AG08396 (cell line): ENCODE results near the gene SMIM22.
"Not testable (repeated sequence)": the region's sequence is repeated elsewhere in the genome, so short reads cannot be mapped to it uniquely, and the experiment has no call there.

Experiments used
- DNase-seq: peaks from one replicate; pipeline ENCODE4 v3.0.0; 2012; ENCODE audit warnings: low spot score, mixed read lengths

SMIM22 gene

GRCh38 chr16:4768549-4769305, 26.4 kb upstream of the SMIM22 start:
- DNase-seq = peak; percentile 98

DNA sequence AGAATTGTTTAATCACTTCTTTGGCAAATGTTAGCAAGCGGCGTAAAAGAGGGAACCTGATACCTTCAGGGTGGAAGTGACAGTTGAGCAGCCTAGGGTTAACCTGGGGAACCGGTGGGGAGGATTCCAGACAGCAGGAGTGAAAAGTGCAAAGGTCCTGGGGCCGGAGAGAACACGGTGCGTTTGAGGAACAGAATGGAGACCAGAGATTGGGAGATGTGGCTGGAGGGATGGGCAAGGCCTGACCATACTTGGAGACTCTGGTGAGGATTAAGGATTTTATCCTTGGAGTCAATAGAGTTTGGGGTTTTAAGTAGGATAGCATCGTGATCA, 25.9 kb upstream of the SMIM22 start:
- DNase-seq = no peak

- DNase-seq = no peak
Observed at GRCh38 chr16:4771646-4772045, 23.5 kb upstream of the SMIM22 start.

DNA sequence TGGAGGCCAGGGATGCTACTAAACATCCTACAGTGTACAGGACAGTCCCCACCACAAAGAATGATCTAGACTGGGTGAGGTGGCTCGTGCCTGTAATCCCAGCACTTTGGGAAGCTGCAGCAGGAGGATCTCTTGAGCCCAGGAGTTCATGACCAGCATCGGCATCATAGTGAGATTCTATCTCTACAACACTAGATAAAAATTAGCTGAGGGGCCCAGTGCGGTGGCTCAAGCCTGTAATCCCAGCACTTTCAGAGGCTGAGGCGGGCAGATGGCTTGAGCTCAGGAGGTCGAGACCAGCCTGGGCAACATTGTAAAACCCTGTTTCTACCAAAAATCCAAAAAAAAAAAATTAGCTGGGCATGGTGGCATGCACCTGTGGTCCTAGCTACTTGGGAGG, 22.8 kb upstream of the SMIM22 start:
- DNase-seq = no peak

DNA sequence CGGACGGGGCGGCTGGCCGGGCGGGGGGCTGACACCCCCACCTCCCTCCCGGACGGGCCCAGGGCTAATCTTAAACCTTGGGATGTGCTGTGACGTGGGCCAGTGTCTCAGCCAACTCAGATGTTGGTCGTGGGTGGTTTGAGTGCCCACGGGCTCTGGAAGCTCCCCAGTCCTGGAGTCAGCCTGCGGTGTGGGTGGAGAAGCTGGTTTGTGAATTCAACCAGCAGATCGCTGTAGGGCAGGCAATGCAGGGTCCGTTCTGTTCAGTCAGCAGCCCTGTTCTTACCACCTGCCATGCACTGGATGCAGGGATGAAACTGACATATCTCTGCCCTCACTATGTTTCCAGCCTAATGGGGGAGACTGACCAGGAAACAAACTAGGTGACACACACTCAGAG, 20.2 kb upstream of the SMIM22 start:
- DNase-seq = no peak

GRCh38 chr16:4776141-4776705, 18.9 kb upstream of the SMIM22 start:
- no peak for DNase-seq

DNA sequence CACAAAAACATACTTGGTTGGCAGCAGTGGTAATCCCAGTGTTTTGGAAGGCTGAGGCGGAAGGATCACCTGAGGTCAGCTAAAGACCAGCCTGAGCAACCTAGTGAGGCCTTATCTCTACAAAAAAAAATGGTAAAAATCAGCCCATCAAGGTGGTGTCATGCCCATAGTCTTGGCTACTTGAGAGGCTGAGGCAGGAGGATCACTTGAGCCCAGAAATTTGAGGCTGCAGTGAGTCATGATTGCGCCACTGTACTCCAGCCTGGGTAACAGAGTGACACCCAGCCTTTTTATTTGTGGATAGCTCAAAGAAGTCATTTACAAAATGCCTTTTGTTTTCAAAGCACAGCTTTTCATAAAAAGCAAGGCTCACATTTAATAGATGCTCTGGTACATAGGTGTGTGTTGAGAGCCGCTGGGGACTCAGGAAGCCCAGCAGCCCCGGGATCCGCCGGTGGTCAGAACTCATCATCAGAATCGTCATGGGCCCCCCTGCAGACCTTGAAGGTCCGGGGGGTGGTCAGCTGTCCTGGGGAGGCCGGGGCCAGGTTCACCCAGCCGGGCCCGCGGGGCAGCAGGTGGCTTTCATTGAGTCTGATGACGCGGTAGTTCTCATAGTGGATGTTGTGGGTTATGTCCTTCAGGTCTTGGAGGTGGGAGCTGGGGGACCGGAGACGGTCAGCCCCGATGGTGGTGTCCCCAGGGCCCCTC, 17.7 kb upstream of the SMIM22 start:
- no peak for DNase-seq

DNA sequence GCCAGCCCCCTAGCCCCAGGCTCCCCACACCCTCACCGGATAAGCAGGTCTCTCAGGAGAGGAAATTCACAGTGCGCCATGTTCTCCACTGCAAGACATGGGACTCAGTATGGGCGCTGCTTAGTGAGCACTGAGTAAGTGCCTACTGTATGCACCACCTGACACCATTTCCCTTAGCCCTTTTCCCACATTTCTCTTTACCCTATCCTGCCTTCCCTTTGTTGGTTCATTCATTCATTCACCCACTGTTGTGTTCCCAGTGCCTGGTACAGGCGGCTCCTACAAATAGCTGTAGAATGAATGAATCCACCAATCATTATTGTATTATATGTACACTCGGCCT, 17.1 kb upstream of the SMIM22 start:
- DNase-seq = no peak

DNA sequence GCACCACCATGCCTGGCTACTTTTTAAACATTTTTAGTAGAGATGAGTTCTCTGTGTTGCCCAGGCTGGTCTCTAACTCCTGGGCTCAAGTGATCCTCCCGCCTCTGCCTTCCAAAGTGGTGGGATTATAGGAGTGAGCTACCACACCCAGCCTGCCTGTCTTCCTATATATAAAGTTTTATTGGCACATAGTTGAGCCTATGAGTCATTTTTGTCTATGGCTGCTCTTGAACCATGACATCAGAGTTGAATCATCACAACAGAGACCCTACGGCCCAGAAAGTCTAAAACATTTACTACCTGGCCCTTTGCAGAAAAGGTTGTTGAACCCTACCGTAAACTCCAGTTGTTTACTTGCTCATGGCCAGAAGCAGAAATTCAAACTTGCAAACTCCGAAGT, 14.9 kb upstream of the SMIM22 start:
- DNase-seq = no peak

GRCh38 chr16:4783251-4783950, 11.8 kb upstream of the SMIM22 start:
- no peak for DNase-seq

DNA sequence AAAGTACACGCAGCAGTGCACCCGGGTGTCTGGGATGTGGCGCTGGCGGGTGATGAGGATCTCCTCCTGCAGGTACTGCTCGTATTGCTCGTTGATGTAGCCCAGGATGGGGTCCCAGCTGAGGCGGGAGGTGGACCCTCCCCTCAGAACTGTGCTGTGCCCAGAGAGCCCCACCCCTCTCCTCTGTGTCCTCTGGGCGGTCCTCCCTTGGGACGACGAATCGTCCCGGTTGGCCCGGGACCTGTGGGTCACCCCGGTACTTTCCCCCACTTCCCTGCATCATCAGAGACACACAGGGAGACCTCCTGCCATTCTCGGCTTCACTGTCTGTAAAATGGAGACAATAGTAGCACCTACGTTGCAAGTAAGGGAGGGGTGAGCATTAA, 11.2 kb upstream of the SMIM22 start:
- no peak for DNase-seq

DNA sequence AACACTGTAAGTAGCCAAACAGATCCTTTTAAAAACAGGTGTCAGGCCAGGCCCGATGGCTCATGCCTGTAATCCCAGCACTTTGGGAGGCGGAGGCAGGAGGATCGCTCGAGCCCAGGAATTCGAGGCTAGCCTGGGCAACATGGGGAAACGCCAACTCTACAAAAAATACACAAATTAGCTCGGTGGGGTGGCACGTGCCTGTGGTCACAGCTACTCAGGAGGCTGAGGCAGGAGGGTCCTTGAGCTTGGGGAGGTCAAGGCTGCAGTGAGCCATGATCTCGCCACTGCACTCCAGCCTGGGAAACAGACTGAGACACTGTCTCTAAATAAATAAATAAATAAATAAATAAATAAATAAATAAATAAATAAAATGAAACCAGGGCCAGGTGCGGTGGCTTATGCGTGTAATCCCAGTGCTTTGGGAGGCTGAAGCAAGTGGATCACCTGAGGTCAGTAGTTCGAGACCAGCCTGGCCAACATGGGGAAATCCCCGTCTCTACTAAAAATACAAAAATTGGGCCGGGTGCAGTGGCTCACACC, 10.7 kb upstream of the SMIM22 start:
- not testable (repeated sequence) for DNase-seq

DNA sequence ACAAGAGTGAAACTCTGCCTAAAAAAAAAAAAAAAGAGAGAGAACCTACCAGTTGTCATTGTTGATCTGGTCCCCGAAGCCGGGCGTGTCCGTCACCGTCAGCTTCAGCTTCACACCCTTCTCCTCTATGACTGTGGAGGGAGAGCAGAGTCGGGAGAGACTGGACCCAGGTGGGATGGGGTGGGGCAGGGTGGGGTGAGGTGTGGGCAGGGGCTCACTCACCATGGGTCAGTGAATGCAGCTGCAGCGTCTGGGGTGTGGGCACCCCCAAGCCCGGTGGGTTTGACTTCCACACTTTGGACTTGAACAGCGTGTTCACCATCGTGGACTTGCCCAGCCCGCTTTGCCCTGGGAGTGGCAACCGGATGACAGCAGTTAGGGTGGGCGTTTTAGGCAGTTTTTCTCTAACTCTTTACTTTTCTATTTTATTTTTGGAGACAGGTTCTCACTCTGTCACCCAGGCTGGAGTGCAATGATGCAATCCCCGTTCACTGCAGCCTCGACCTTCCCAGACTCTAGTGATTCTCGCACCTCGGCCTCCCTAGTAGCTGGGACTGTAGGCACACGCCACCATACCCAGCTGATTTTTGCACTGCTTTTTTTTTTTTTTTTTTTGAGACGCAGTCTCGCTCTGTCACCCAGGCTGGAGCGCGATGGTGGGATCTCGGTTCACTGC, 9.3 kb upstream of the SMIM22 start:
- DNase-seq = no peak

DNA sequence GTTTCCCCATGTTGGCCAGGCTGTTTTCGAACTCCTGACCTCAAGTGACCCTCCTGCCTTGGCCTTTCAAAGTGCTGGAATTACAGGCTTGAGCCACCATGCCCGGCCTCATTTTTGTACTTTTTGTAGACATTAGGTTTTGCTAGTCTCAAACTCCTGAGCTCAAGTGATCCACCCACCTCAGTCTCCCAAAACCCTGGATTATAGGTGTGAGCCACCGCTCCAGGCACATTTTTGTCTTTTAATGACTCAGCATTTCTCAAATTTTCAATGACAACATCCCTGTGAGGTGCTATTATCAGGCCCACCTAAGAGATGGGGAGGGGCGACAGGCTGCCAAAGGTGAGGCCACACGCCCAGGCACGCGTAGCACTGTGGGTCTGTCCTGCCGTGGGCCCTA, 8.1 kb upstream of the SMIM22 start:
- DNase-seq = no peak

DNA sequence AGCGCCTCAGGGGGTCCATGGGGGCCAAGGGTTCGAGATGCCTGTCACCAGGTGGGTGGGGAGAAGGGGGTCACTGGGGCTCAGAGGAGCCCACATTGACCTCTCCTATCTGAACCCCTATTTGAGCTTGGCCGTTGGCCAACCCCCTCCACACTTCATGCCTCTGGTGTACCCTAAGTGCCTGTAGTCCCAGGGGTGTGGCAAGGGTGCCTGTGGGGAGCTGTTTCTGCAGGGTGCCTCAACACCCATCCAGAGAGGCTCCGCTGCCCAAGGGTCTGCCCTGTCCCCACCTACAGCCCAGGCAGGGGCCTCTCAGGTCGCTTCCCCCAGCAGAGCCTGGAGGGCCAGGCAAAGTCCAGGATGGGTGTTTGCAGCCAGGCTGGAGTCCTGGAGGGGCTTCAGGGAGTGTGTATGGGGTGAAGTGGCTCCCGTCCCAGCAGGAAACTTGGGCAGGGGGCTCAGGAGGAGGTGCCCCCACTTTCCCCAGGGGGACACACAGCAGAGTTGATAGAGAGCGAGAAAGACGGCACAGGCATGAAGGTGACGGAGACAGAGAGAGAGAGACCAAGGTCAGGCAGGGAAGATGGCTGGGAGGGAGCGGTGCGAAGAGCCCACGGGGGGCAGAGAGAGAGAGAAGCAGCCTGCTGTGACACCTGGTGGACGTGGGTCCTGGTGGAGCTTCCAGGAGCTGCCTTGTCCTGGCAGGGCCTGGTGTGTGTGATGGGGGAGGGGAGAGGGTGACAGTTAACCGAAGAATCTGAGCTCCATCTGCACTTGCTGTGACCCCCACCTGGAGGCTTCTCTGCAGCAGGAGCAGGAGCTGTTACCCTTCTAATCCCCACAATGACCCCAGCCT, 7.3 kb upstream of the SMIM22 start, which contains the start of gene SEPTIN12:
Gene SEPTIN12 (minus strand): TSS at position 719 of the 856 bp plus-strand sequence. CDS start 700 bp downstream, at position 19.
- DNase-seq = no peak

GRCh38 chr16:4788489-4788889, 6.7 kb upstream of the SMIM22 start:
- DNase-seq = no peak

- DNase-seq = no peak
Observed at GRCh38 chr16:4788910-4789309, 6.3 kb upstream of the SMIM22 start.

GRCh38 chr16:4790261-4790660, 4.9 kb upstream of the SMIM22 start:
- no peak for DNase-seq

- DNase-seq = no peak
Observed at GRCh38 chr16:4790871-4791270, 4.3 kb upstream of the SMIM22 start.

GRCh38 chr16:4792951-4793513, 2.1 kb upstream of the SMIM22 start:
- no peak for DNase-seq
